Measurements from ENCODE around the gene TTLL9.

The TTLL9 gene

DNA sequence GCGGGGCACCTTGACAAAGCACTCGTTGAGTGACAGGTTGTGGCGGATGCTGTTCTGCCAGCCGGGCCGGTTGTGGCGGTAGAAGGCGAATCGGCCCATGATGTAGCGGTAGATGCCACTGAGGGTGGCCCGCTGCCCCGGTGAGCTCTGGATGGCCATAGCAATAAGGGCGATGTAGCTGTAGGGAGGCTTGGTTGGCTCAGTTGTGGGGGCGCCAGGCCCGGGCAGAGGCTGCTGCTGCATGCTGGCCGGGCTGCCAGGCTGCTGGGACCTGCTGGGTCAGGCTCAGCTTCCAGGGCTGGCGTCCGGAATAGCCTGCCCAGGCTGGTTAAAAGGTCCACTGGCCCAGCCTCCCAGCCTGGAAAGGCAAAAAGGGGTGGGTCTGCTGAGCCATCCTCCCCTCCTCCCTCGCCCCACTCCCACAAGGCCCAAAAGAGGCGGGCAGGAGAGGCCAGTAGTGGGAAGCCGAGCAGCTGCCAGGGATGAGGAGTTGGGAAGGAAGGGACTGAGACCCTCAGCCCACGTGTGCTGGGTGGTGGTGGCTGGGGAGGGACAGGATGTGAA is 25.1 kb upstream of the TTLL9 start, which contains the start of gene FOXS1:
Gene FOXS1 (minus strand): TSS at position 305 of the 564 bp plus-strand sequence. CDS start 62 bp downstream, at position 243.
- ATAC-seq (no peak), DNase-seq (no peak)
- peaks cover 18% of the 10 kb centered on the region for H3K27me3 Mint-ChIP-seq
- H3K9me3 Mint-ChIP-seq, result no peaks in the 10 kb centered on the region
- no peak within 1 kb of the TSS for H3K4me3 Mint-ChIP-seq
- H3K4me1 Mint-ChIP-seq, result no peaks in the 10 kb centered on the region
- H3K27ac Mint-ChIP-seq, result no peak within 1 kb of the TSS

DNA sequence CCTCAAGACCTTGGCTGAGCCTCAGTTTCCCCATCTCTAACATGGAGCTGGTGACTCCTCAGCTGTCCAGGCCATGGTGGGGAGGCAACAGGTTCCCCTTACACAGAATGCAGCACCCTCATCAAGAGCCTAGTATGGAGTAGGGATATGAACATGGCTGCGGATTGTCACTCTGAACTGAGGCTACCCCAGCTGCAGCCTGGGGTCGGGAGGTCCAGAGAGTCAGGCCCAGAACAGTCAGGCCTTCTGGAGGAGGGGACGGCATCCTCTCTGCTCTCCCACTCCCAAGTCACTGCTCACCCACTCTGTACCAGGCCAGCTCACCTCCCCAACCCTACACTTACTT is 23.7 kb upstream of the TTLL9 start:
- Mint-ChIP-seq H3K4me3 (no peak overlapping the region), H3K27me3 (peaks cover 32% of the 10 kb centered on the region), H3K27ac (no peak overlapping the region), H3K4me1 (no peaks in the 10 kb centered on the region), H3K9me3 (no peaks in the 10 kb centered on the region)
- no peak for ATAC-seq
- DNase-seq, result no peak

DNA sequence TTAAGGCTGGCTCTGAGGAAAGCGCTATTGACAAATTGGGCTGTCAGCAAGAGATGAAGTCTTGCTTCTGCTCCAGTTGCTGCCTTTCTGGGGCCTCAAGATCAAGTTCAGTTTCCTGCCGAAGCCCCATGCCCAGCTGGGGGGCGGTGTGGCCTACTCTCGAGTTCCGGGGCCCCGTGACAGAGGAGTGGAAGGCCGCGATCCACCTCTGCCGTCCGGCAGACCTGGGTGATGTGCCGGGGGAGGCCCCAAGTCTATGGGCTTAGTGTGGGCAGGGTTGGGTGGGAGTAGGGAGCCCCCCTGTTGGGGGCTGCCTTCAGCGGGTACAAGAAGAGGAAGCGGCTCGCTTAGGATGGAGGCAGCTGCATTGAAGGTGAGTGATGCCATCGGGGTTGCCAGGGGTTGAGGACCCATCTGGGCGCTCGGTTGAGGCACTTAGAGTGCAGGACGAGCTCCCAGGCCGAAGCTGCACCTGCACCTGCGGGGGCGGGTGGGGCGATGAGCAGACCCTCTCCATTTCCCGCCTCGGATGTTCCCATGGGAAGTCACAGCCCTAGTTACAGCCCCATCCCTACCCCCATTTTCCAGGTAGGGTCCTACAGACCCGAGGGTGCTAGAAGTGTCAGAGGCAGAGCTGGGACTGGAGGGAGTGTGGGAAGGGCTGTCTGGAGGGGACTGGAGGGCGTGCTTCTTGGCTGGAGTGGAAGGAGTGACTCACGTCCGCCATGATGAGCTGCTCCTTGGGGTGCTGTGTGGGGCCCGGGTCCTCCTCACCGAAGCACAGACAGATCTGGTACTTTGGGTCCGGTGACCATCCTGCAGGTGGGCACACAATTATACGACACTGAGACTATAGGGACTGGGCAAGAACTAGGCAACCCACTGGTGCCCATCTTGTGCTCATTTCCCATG is 22.1 kb upstream of the TTLL9 start:
- no peak overlapping the region for H3K27ac Mint-ChIP-seq
- peaks cover 32% of the 10 kb centered on the region for H3K27me3 Mint-ChIP-seq
- H3K4me1 Mint-ChIP-seq, result no peaks in the 10 kb centered on the region
- DNase-seq (no peak), ATAC-seq (no peak)
- no peaks in the 10 kb centered on the region for H3K9me3 Mint-ChIP-seq
- no peak overlapping the region for H3K4me3 Mint-ChIP-seq

DNA sequence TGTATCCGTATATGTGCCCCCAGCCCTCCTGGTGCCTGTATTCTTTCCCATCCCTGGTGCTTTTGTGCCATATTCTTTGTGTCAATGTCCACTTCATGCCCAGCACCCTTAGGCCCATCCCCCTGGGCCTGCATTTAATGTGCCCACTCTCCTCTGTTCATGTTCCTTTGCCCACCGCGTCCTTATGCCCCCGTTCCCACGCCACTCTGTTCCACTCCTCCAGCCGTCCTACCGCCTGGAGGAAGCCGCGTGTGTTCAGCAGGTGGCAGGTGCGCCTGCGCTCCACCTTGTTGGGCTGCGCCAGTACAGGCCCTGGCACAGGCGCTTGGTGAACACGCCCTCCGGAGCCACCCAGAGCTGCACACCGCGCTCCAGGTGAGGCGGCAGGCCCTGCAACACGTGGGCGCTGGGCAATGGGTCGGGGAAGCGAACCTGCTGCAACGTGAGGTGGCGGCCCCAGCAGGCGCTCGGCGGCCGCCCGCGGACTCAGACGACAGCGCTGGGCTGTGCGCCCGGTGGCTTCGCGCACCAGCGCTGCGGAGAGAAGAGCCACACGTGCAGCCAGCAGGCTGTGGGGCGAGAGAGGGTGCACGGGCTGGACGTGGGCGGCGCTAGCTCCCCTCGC is 21.0 kb upstream of the TTLL9 start:
- no peaks in the 10 kb centered on the region for H3K9me3 Mint-ChIP-seq
- no peak overlapping the region for H3K4me3 Mint-ChIP-seq
- H3K27ac Mint-ChIP-seq, result no peak overlapping the region

DNA sequence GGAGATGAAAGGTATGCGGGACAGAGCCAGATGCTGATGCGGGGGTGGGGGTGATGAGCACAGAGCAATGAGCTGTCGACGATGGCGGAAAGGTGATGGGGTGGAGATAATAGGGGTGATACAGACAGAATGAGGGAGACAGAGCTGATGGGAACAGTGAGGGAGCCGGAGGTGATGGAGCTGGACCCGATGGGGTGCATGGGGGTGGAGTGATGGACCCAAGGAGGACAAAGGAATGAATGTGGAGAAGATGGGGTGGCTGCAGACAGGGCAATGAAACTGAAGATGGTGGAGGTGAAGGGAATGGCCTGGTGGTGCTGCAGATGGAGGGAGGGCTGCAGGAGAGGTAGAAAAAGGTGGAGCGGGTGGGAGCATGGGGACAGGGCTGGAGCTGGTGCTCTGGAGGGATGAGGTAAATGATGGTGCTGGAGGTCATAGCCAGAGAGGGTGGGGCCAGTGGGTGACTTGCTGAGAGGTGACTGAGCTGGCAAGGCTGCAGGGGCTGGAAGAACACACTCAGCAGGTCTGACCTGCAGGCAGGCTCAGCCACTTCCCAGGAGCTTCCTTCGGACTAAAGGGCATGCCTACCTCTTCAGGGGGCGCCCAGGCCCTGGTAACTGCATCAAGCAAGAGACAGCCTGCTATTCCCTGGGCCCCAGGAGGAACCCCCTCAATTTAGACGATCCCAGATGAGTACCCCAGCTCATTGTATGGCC is 19.0 kb upstream of the TTLL9 start:
- Mint-ChIP-seq H3K27me3 (peaks cover 32% of the 10 kb centered on the region), H3K4me1 (no peaks in the 10 kb centered on the region), H3K27ac (no peak overlapping the region), H3K9me3 (no peaks in the 10 kb centered on the region), H3K4me3 (no peak overlapping the region)
- no peak for DNase-seq
- ATAC-seq, result no peak

More for the DNA sequence above, 21.0 kb upstream of the TTLL9 start:
- H3K4me1 Mint-ChIP-seq, result no peaks in the 10 kb centered on the region
- ATAC-seq (no peak), DNase-seq (no peak)
- H3K27me3 Mint-ChIP-seq, result peaks cover 32% of the 10 kb centered on the region

DNA sequence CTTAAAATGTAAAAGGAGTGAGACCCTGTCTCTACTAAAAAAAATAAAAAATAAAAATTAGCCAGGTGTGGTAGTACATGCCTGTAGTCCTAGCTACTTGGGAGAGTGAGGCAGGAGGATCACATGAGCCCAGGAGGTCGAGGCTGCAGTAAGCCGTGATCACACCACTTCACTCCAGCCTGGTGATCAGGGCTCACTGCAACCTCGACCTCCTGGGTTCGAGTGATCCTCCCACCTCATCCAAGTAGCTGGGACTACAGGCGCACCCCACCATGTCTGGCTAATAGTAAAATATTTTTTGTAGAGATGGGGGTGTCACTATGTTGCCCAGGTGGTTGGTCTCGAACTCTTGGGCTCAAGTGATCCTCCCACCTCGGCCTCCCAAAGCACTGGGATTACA is 17.0 kb upstream of the TTLL9 start:
- no peaks in the 10 kb centered on the region for H3K4me1 Mint-ChIP-seq
- H3K27me3 Mint-ChIP-seq, result peaks cover 30% of the 10 kb centered on the region
- no peak for DNase-seq
- H3K27ac Mint-ChIP-seq, result no peak overlapping the region
- ATAC-seq, result no peak
- no peak overlapping the region for H3K4me3 Mint-ChIP-seq
- H3K9me3 Mint-ChIP-seq, result no peaks in the 10 kb centered on the region

DNA sequence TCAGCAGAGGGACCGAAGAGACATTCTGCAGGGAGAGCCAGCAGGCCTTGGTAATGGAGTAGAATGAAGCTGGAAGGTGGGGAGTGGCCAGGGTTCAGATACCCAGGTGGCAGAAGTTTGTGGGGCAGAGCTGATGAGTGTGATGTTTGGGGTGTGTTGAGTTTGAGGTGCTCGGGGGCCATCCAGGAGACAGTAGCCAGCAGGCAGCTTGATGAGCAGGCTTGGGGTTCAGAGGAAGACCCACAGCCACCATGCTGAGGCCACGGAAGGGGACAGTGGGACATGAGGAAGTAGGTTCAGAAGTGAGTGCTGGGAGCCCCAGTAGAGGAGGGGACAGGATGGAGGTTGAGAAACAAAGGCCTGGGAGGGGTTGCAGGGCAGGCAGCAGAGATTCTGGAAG is 13.9 kb upstream of the TTLL9 start:
- peaks cover 7% of the 10 kb centered on the region for H3K4me1 Mint-ChIP-seq
- H3K9me3 Mint-ChIP-seq, result no peaks in the 10 kb centered on the region
- DNase-seq (no peak), ATAC-seq (no peak)
- peaks cover 25% of the 10 kb centered on the region for H3K27me3 Mint-ChIP-seq
- no peak overlapping the region for H3K27ac Mint-ChIP-seq
- no peak overlapping the region for H3K4me3 Mint-ChIP-seq

DNA sequence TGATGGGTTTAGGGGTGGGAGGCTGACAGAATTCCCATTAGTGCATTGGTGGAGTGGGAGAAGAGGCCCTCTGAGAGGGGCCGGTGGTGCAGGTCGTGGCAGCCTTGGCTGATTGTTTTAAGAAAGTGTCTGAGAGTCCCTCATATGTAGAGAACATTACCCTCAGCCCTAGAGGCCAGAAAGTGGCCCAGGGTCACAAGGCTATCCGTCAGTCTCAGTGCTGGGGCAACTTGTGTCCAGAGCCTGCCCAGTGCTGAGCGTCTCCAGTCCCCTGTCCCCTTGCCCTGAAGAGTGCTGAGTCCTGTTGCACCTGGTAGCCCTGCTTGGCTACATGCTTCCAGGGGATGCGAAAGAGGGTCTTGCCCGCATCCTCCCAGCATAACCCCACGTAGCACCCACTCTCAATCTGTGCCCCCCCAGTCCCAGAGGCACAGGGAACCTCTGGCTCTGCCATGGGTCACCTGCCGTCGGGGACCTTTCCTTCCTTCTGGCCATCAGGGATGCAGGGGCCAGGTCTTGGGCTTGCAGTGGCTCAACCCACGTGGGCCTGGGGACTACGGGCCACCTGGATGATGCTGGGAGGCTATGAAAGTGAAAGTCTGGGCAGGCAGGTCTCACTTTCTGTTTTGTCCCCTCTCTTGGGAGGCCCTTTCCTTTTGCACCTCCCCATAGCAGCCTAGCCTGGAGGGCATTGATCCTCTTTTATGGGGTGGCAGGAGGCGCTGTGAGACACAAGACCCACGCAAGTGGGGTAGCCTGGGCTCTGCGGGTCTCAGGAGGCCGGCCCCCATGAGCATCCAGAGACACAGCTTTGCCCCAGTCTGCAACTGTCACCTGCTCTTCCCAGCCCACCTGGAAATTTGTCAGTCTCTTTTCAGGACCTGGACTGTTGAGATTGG is 12.3 kb upstream of the TTLL9 start:
- H3K4me1 Mint-ChIP-seq, result peaks cover 7% of the 10 kb centered on the region

DNA sequence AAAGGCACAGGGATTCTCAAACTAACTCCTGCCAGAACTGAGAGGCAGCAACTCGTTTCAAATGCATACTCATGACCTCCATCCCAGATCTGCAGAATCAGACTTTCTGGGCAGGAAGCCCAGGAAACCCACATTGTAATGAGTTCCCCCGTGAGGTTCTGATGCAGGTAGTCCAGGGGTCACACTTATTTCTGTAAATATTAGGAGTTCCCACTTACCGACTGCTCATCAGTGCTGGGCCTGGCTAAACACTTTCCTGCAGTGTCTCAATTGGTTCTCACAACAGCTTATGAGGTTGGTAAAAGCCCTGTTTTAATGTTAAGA is 11.7 kb upstream of the TTLL9 start:
- no peaks in the 10 kb centered on the region for H3K9me3 Mint-ChIP-seq
- ATAC-seq (no peak), DNase-seq (no peak)

More for the DNA sequence above, 12.3 kb upstream of the TTLL9 start:
- Mint-ChIP-seq H3K4me3 (no peak overlapping the region), H3K27ac (no peak overlapping the region), H3K27me3 (peaks cover 31% of the 10 kb centered on the region), H3K9me3 (no peaks in the 10 kb centered on the region)
- DNase-seq (no peak), ATAC-seq (peak; percentile 43)

DNA sequence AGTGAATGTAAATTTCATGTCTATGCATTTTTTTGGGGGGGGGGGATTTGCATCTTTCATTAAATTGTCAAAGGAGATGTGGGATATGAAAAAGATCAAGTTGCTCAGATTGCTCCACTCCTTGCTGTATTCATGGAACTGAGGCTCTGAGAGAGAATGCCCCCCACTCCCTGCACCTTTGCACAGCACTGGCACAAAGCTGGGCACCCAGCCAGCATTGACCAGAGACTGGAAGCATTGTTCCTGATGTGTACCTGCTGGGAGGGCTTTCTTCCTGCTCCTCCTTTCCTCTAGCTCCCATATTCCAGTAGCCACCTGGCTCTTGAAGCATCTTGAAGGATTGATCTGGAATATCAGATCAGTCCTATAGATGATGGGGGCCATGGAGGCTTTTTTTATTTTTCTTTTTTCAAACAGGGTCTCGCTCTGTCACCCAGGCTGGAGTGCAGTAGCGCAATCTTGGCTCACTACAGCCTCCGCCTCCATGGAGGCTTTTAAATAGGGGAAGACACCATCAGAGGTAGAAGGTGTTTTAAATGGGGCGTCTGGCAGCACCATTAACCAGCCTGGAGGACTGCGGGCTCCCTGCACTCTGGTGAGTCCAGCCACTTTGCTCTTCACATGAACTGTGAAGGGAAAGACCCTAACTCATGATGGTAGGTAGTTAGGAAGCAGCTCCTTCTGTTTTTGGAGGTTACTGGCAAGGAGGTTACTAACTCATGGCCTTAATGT is 11.0 kb upstream of the TTLL9 start:
- Mint-ChIP-seq H3K27ac (no peak overlapping the region), H3K27me3 (peaks cover 31% of the 10 kb centered on the region), H3K4me3 (no peak overlapping the region), H3K4me1 (peaks cover 7% of the 10 kb centered on the region), H3K9me3 (no peaks in the 10 kb centered on the region)
- ATAC-seq (no peak), DNase-seq (no peak)

More for the DNA sequence above, 11.7 kb upstream of the TTLL9 start:
- Mint-ChIP-seq H3K27me3 (peaks cover 31% of the 10 kb centered on the region), H3K27ac (no peak overlapping the region), H3K4me3 (no peak overlapping the region), H3K4me1 (peaks cover 7% of the 10 kb centered on the region)

DNA sequence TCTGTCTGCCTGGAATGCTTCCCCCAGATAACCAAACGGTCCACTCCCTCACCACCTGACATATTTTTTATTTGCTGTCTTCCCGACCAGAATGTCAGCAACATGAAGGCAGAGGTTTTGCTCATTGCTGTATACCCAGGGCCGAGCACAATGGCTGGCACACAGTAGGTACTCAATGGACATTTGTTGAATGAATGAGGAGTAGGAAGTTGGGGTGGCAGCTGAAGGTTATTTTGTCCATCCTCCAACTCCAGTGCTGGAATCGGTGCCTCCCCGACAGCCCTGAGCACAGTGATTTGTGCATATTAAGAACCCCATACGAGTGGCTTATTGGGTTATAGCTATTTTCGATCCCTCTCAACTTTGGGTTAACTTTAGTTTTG is 10.4 kb upstream of the TTLL9 start:
- Mint-ChIP-seq H3K9me3 (no peaks in the 10 kb centered on the region), H3K4me3 (no peak overlapping the region), H3K27ac (no peak overlapping the region), H3K4me1 (peaks cover 7% of the 10 kb centered on the region), H3K27me3 (peaks cover 31% of the 10 kb centered on the region)
- DNase-seq, result no peak
- ATAC-seq, result no peak

DNA sequence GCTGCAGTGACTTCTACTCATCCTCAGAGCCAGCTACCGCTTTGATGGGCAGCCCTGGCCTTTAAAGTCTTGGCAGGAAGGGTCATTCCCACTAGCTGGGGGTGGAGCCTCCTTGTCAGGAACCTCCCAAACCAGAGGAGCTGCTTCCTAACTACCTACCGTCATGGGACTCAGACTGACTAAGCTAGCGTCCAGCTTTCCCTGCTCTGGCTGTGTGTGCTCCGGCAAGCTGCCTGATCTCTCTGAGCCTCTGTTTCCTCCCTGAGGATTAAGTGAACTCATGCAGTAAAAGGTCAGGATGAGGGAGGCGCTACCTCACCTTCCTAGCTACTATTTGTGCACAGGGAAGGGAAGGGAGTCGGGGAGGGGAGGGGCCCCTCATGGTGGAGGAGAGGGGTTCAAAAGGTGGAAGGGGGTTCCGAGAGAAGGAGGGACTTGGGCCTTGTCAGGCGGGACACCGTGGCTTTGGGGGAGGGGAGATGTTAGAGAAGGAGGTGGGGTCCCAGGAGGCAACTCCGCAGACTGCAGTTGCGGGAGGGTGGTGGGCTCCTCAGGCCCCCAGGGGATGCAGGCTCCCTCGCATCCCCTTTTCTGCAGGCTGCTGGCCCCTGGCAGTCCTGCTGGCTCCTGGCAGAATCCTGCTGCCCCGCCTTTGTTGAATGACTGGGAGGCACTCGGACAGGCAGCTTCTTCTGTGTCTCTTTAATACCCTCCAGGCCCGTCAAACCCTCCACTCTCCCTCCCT is 9.9 kb upstream of the TTLL9 start:
- Mint-ChIP-seq H3K27ac (no peak overlapping the region), H3K9me3 (no peaks in the 10 kb centered on the region), H3K27me3 (peaks cover 31% of the 10 kb centered on the region), H3K4me3 (peak overlapping the region; percentile 16 to 37), H3K4me1 (peaks cover 7% of the 10 kb centered on the region)
- DNase-seq (no peak), ATAC-seq (no peak)

DNA sequence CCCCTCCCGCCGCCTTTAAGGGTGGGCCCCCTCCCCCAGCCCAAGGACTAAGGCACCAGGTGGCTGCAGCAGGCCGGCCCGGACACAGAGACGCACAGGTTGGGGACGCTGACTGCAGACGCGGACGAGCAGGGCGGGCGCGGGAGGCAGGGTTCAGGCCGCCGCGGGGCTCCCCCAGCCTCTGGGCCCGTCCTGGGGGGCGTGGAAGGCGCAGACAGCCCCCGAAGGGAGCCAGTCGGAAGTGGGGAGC is 9.4 kb upstream of the TTLL9 start:
- Mint-ChIP-seq H3K27me3 (peaks cover 31% of the 10 kb centered on the region), H3K9me3 (no peaks in the 10 kb centered on the region), H3K4me1 (peaks cover 7% of the 10 kb centered on the region), H3K4me3 (peak overlapping the region; percentile 16 to 37), H3K27ac (no peak overlapping the region)
- DNase-seq (no peak), ATAC-seq (peak; percentile 50)
